K562 (cell line): ENCODE measurements around the gene CFAP141. TPM values are rescaled to one million over a fixed set of nuclear protein-coding genes. Genes with fewer than 3 reads are reported as not detected.
A peak's percentile ranks its signal among the peaks of the same experiment; 100 is the strongest.

Experiments
- ATAC-seq: fragments of 200-7000 bp; cut with Tn5 transposase; 3 replicates; pipeline ENCODE4 v1.9.1; 2020; ENCODE audit warnings: moderate library complexity
- BruUV-seq: library from RNA; stranded (reverse); fragments of 400-500 nt; replicated peaks from 2 replicates; lab custom pipeline; 2021; lab: Mats Ljungman, UMichigan
- CTCF ChIA-PET: fragments of 300-600 bp; formaldehyde crosslinking; extraction: SDS; loops from one replicate; lab custom pipeline; 2021; ENCODE audit warnings: low intra/inter-chr PET ratio; lab: Yijun Ruan, JAX
- POLR2A ChIA-PET: fragments of 300-600, 350-650 bp; sonication (Branson Sonifier 250); formaldehyde crosslinking; extraction: SDS; loops from one replicate; lab custom pipeline; 2021; ENCODE audit warnings: antibody characterized with exemption, inconsistent platforms; lab: Yijun Ruan, JAX
- DNase-seq, 4 experiments: peaks; one replicate each; pipeline versions ENCODE4 v3.0.0 to v3.0.0-alpha.2; 2011 to 2018; ENCODE audit warnings: low spot score in 3 of 4, mixed read lengths in 3 of 4; ENCODE audit errors: extremely low read depth in 1 of 4
- FAIRE-seq: peaks from 2 replicates; lab custom pipeline; 2011; peaks lifted over from hg19 to GRCh38; lab: Jason Lieb, UNC
- H2AFZ ChIP-seq: 2 replicates; pipeline ENCODE4 v1.6.0; 2011; ENCODE audit warnings: low read depth, low read length, control low read depth, inconsistent platforms
- H3K27ac ChIP-seq: fragments of 200-600 bp; 3 replicates; pipeline ENCODE4 v1.8.0; 2011; ENCODE audit warnings: low read depth, mild to moderate bottlenecking, control low read depth, inconsistent platforms, low read length, moderate library complexity, mixed read lengths; ENCODE audit errors: extremely low read depth
- H3K27me3 ChIP-seq, 2 experiments: fragments of 300-600 bp in 1 of 2; 2 replicates in 1 of 2; 3 replicates in 1 of 2; pipeline versions ENCODE4 v1.6.0 to v1.8.0; 2011; ENCODE audit warnings: inconsistent platforms in 2 of 2, low read length in 2 of 2, mild to moderate bottlenecking in 1 of 2, mixed read lengths in 1 of 2, moderate library complexity in 1 of 2; ENCODE audit not compliant: control insufficient read depth in 2 of 2, insufficient read depth in 2 of 2
- H3K36me3 ChIP-seq: fragments of 300-600 bp; 3 replicates; pipeline ENCODE4 v1.8.0; 2011; ENCODE audit warnings: mild to moderate bottlenecking, low read length, inconsistent platforms; ENCODE audit not compliant: control insufficient read depth, insufficient read depth
- H3K4me1 ChIP-seq, 2 experiments: fragments of 200-600 bp in 1 of 2; replicated peaks in 1 of 2; 2 replicates in 1 of 2; 3 replicates in 1 of 2; pipeline versions ENCODE4 v1.5.1 to v1.8.0; 2011; ENCODE audit warnings: inconsistent platforms in 2 of 2, low read length in 2 of 2, mild to moderate bottlenecking in 1 of 2, mixed read lengths in 1 of 2, moderate library complexity in 1 of 2; ENCODE audit not compliant: control insufficient read depth in 2 of 2, insufficient read depth in 2 of 2
- H3K4me2 ChIP-seq: 2 replicates; pipeline ENCODE4 v1.6.1; 2011; ENCODE audit warnings: low read length, control low read depth, inconsistent platforms, mixed read lengths; ENCODE audit not compliant: insufficient read depth
- H3K4me3 ChIP-seq: fragments of 200-600 bp; sonication (generic), shearing (Covaris generic); 2 replicates; pipeline ENCODE4 v1.5.1; 2016; ENCODE audit warnings: control low read depth, inconsistent platforms
- H3K79me2 ChIP-seq: fragments of 200-600 bp; 3 replicates; pipeline ENCODE4 v1.8.0; 2011; ENCODE audit warnings: low read length, inconsistent platforms; ENCODE audit not compliant: control insufficient read depth, insufficient read depth
- H3K9ac ChIP-seq, 2 experiments: 2 replicates each; pipeline versions ENCODE4 v1.6.0 to v1.6.1; 2011; ENCODE audit warnings: low read depth in 2 of 2, low read length in 2 of 2, control low read depth in 1 of 2, inconsistent platforms in 1 of 2, mild to moderate bottlenecking in 1 of 2, mixed read lengths in 1 of 2; ENCODE audit not compliant: insufficient read depth in 1 of 2
- H3K9me1 ChIP-seq: one replicate; pipeline ENCODE4 v1.6.0; 2011; ENCODE audit warnings: inconsistent platforms, mild to moderate bottlenecking, low read length, moderate library complexity; ENCODE audit not compliant: control insufficient read depth, insufficient read depth
- H3K9me3 ChIP-seq: replicated peaks from 2 replicates; pipeline ENCODE4 v1.5.1; 2011; ENCODE audit warnings: low read depth, low read length, inconsistent platforms; ENCODE audit not compliant: control insufficient read depth, insufficient read depth
- H4K20me1 ChIP-seq: replicated peaks from 2 replicates; pipeline ENCODE4 v1.6.1; 2011; ENCODE audit warnings: low read length, inconsistent platforms, mixed read lengths; ENCODE audit not compliant: control insufficient read depth, insufficient read depth
- CHD4 ChIP-seq: fragments of 200-600 bp; sonication (generic); IDR thresholded peaks from 3 replicates; pipeline ENCODE4 v1.6.1; 2012; ENCODE audit warnings: low read depth, mild to moderate bottlenecking, mixed read lengths, low read length, inconsistent platforms; ENCODE audit not compliant: insufficient read depth, insufficient replicate concordance, poor library complexity, severe bottlenecking
- CTCF ChIP-seq, 3 experiments: IDR thresholded peaks in 2 of 3; conservative IDR thresholded peaks in 1 of 3; 2 replicates each; pipeline ENCODE4 v1.5.1; 2011 to 2012; ENCODE audit warnings: low read length in 3 of 3, mild to moderate bottlenecking in 3 of 3, control low read depth in 2 of 3, improper control_type of control experiment in 1 of 3, inconsistent platforms in 1 of 3, low read depth in 1 of 3, mixed read lengths in 1 of 3, moderate library complexity in 1 of 3; ENCODE audit not compliant: insufficient read depth in 2 of 3
- FOS ChIP-seq: IDR thresholded peaks from 3 replicates; pipeline ENCODE4 v1.6.1; 2011; ENCODE audit not compliant: insufficient read length; ENCODE audit errors: extremely low read depth
- FOXK2 ChIP-seq, 2 experiments: fragments of 450-650 bp; IDR thresholded peaks in 1 of 2; conservative IDR thresholded peaks in 1 of 2; 2 replicates each; pipeline ENCODE4 v1.6.1; 2016; ENCODE audit warnings: low read depth in 2 of 2, mild to moderate bottlenecking in 1 of 2
- FUS ChIP-seq: fragments of 200-400 bp; formaldehyde crosslinking; optimal IDR thresholded peaks from 2 replicates; pipeline ENCODE3; 2017; ENCODE audit warnings: low read depth, low read length
- HINFP ChIP-seq: fragments of 450-650 bp; conservative IDR thresholded peaks from 2 replicates; pipeline ENCODE4 v1.6.1; 2016; ENCODE audit warnings: missing genetic modification characterization, low read depth, mild to moderate bottlenecking, control low read depth, missing compliant biosample characterization
- KDM1A ChIP-seq, 2 experiments: fragments of 450-650 bp; IDR thresholded peaks; 2 replicates each; pipeline ENCODE4 v1.6.1; 2016; ENCODE audit warnings: mild to moderate bottlenecking in 2 of 2
- MAFK ChIP-seq: IDR thresholded peaks from 2 replicates; pipeline ENCODE4 v1.6.1; 2011; ENCODE audit warnings: low read length, improper control_type of control experiment
- MNT ChIP-seq, 2 experiments: fragments of 450-650 bp; conservative IDR thresholded peaks; 2 replicates each; pipeline ENCODE4 v1.6.1; 2017; ENCODE audit warnings: mild to moderate bottlenecking in 2 of 2, moderate library complexity in 2 of 2
- NONO ChIP-seq, 2 experiments: fragments of 200-400 bp in 1 of 2; fragments of 450-650 bp in 1 of 2; formaldehyde crosslinking in 1 of 2; IDR thresholded peaks; 2 replicates each; pipeline ENCODE4 v1.6.1; 2017; ENCODE audit warnings: low read depth in 2 of 2, mild to moderate bottlenecking in 2 of 2, moderate library complexity in 2 of 2, low read length in 1 of 2
- PTRF ChIP-seq: fragments of 450-650 bp; IDR thresholded peaks from 2 replicates; pipeline ENCODE4 v1.6.1; 2016; ENCODE audit warnings: mild to moderate bottlenecking, missing genetic modification characterization, missing compliant biosample characterization
- RCOR1 ChIP-seq, 2 experiments: IDR thresholded peaks; 2 replicates each; pipeline ENCODE4 v1.6.1; 2012; ENCODE audit warnings: low read depth in 2 of 2, low read length in 2 of 2, borderline replicate concordance in 1 of 2, improper control_type of control experiment in 1 of 2
- SMC3 ChIP-seq: conservative IDR thresholded peaks from 2 replicates; pipeline ENCODE4 v1.6.1; 2011; ENCODE audit warnings: low read depth, low read length, improper control_type of control experiment; ENCODE audit not compliant: insufficient read depth
- ZNF75A ChIP-seq: fragments of 450-650 bp; formaldehyde crosslinking; IDR thresholded peaks from 2 replicates; pipeline ENCODE4 v1.4.0; 2020; ENCODE audit warnings: mild to moderate bottlenecking
- WGBS: fragments of 100-300 bp; shearing (Covaris generic); methylation state at CpG from one replicate; pipeline ENCODE4 v1.1.6; 2016; ENCODE audit warnings: low coverage, mixed read lengths; ENCODE audit not compliant: insufficient coverage; ENCODE audit errors: missing lambda C conversion rate; 5-methylcytosine and 5-hydroxymethylcytosine counted together
- in situ Hi-C: fragments of 300-500 bp; cut with MboI; formaldehyde crosslinking; loops from 4 replicates; pipeline ENCODE4 v1.15.0; 2018; ENCODE audit warnings: inconsistent platforms, mixed read lengths
- intact Hi-C: fragments of 100-400 bp; cut with micrococcal nuclease; formaldehyde crosslinking; loops from 2 replicates; pipeline ENCODE4 v1.14.2; 2022
- polyA plus RNA-seq, 8 experiments: library from polyadenylated mRNA; depleted of rRNA in 4 of 8; stranded (reverse) in 5 of 8; unstranded in 3 of 8; fragments of >200 nt; fragmentation: Nextera tagmentation in 2 of 8; fragmentation: Illumina TruSeq in 1 of 8; extraction: Ambion mirVana in 2 of 8; extraction: Trizol in 1 of 8; gene quantifications; 2 replicates each; pipeline versions ENCODE4 v1.2.1 to v1.2.3, GENCODE V29; 2011 to 2014; ENCODE audit warnings: inconsistent platforms in 1 of 8, missing spikeins in 1 of 8
- total RNA-seq, 7 experiments: library from RNA; depleted of rRNA in 6 of 7; stranded (reverse); fragments of >200 nt in 6 of 7; fragmentation: Illumina TruSeq in 2 of 7; extraction: Trizol in 2 of 7; gene quantifications; 2 replicates each; pipeline versions ENCODE4 v1.2.1 to v1.2.3, GENCODE V29; 2011 to 2021; ENCODE audit warnings: low replicate concordance in 1 of 7

Gene CFAP141
- total and polyA plus RNA-seq, 9 of the 15 experiments (the other 6 are each of a cell fraction or from before 2014, with no cell fraction given), result not detected

GRCh38 chr1:154198756-154199562, 7.2 kb downstream of the CFAP141 start:
- ChIA-PET CTCF (interaction anchor here (1.5 to 2.3 kb wide), 4 partner anchors 10 to 146 kb away, joined by 4 to 14 read pairs (median 6); partner anchors contain the start of gene HAX1), POLR2A (interaction anchor here (0.6 to 2.1 kb wide), 8 partner anchors 9 to 406 kb away, joined by 3 to 7 read pairs (median 4); no protein-coding TSS in a partner anchor)
- Histone ChIP-seq H3K9ac (peak overlapping the region in 1 of 2 experiments; percentile 29; a peak in 1 of 4 replicates), H2AFZ (peak overlapping the region; percentile 66), H4K20me1 (no peaks in the 10 kb centered on the region), H3K36me3 (no peaks in the 10 kb centered on the region), H3K9me1 (no peaks in the 10 kb centered on the region), H3K9me3 (no peaks in the 10 kb centered on the region), H3K4me3 (no peak overlapping the region), H3K79me2 (no peaks in the 10 kb centered on the region; the same call in 2 of the 3 replicates), H3K27ac (no peak overlapping the region), H3K27me3 (no peaks in the 10 kb centered on the region), H3K4me1 (peaks cover 5 to 8% of the 10 kb centered on the region in 2 experiments; a peak in 4 of 5 replicates), H3K4me2 (peak overlapping the region; percentile 65; the same call in 1 of the 2 replicates)
- FAIRE-seq, result peak; percentile 88
- ATAC-seq, result peak; percentile 87
- in situ Hi-C loops, result no loop called here
- intact Hi-C loops, result loop anchor here (1.0 to 10.0 kb wide), 3 partner anchors 73 to 266 kb away; partner anchors contain the start of gene HAX1
- DNase-seq, result peak; percentile 73 to 77 (median 76)
- BruUV-seq, result no TSS peak
- 0% methylated on average over 5 of the region's 5 CpGs for WGBS
- TF ChIP-seq ZNF75A (CRISPR knock-in tag) (no peak), FOXK2 (conservative IDR thresholded peaks at IDR 0.05 in 1 of 2, IDR thresholded peaks at IDR 0.05 in 1 of 2; ENCODE audit: low read depth in 2 of 2) (peak; percentile 46 to 55; a peak in 2 of 4 replicates), RCOR1 (IDR thresholded peaks at IDR 0.05; ENCODE audit: borderline replicate concordance in 1 of 2, low read depth in 2 of 2, low read length in 2 of 2) (peak in 1 of 2 experiments; percentile 27; a peak in 1 of 4 replicates), SMC3 (peak; percentile 51), MNT (conservative IDR thresholded peaks at IDR 0.05) (peak in 1 of 2 experiments; percentile 44; a peak in 2 of 4 replicates), NONO (IDR thresholded peaks at IDR 0.05; ENCODE audit: low read depth in 2 of 2, low read length in 1 of 2) (no peak), PTRF (tag) (no peak), CHD4 (no peak), FUS (no peak), MAFK (no peak), FOS (no peak), CTCF (IDR thresholded peaks at IDR 0.05 in 2 of 3, conservative IDR thresholded peaks at IDR 0.05 in 1 of 3; ENCODE audit: insufficient read depth in 2 of 3, low read depth in 1 of 3, low read length in 3 of 3) (peak; percentile 57 to 73 (median 73)), HINFP (tag) (no peak), KDM1A (IDR thresholded peaks at IDR 0.05) (0 out of 4 replicates have a peak, but pooled peaks of 1 of the 2 experiments have one; percentile 19)
